Measurements from ENCODE around the gene ZW10. TPM values are rescaled to one million over a fixed set of nuclear protein-coding genes. Genes with fewer than 3 reads are reported as not detected.

ZW10 gene
- total RNA-seq, 1 donor from 2014 or later, result 35.7 TPM

- H3F3A ChIP-seq (ENCODE audit: low read depth), result no peaks in the 10 kb centered on the region
- no peaks in the 10 kb centered on the region for H3K79me2 ChIP-seq (ENCODE audit: low read depth)
- H3K36me3 ChIP-seq, result no peaks in the 10 kb centered on the region
- no peak overlapping the region for H2AFZ ChIP-seq (replicated peaks)
- H3K27ac Mint-ChIP-seq, result no peak overlapping the region
- no peak overlapping the region for H3K4me3 ChIP-seq
- TF ChIP-seq EZH2phosphoT487 (IDR thresholded peaks at IDR 0.05), result no peak
- TF ChIP-seq EZH2 (IDR thresholded peaks at IDR 0.05), result no peak
- TF ChIP-seq CTCF (IDR thresholded peaks at IDR 0.05), result peak; percentile 79
- H3K4me2 ChIP-seq, result no peak overlapping the region
- H3K4me1 ChIP-seq, result no peaks in the 10 kb centered on the region
- H3K27me3 ChIP-seq, result no peaks in the 10 kb centered on the region
- no peak overlapping the region for H3K9ac ChIP-seq
- H3K9me3 Mint-ChIP-seq, result no peaks in the 10 kb centered on the region
- H3K9me3 ChIP-seq (ENCODE audit: low read depth), result no peaks in the 10 kb centered on the region
- H3K27ac ChIP-seq, result no peak overlapping the region
- no peaks in the 10 kb centered on the region for H3K4me1 Mint-ChIP-seq
- peak; percentile 80 for DNase-seq (ENCODE audit: low spot score)
- H4K20me1 ChIP-seq (ENCODE audit: low read depth), result no peaks in the 10 kb centered on the region
- no peaks in the 10 kb centered on the region for H3K27me3 Mint-ChIP-seq (ENCODE audit: insufficient read depth, low read depth)
- H3K4me3 Mint-ChIP-seq, result no peak overlapping the region
- peaks cover 44% of the 10 kb centered on the region for H3K36me3 Mint-ChIP-seq
Observed at GRCh38 chr11:113806406-113806805, 32.9 kb upstream of the ZW10 start.

- Histone ChIP-seq H3K79me2 (ENCODE audit: low read depth) (no peaks in the 10 kb centered on the region), H3K9ac (no peak overlapping the region), H3K4me1 (no peaks in the 10 kb centered on the region), H3F3A (ENCODE audit: low read depth) (no peaks in the 10 kb centered on the region), H3K27ac (no peak overlapping the region), H3K4me3 (no peak overlapping the region), H2AFZ (replicated peaks) (no peak overlapping the region), H3K36me3 (no peaks in the 10 kb centered on the region), H3K4me2 (no peak overlapping the region), H4K20me1 (ENCODE audit: low read depth) (no peaks in the 10 kb centered on the region), H3K9me3 (ENCODE audit: low read depth) (no peaks in the 10 kb centered on the region), H3K27me3 (no peaks in the 10 kb centered on the region)
- Mint-ChIP-seq H3K27me3 (ENCODE audit: insufficient read depth, low read depth) (no peaks in the 10 kb centered on the region), H3K4me3 (no peak overlapping the region), H3K36me3 (peaks cover 44% of the 10 kb centered on the region), H3K9me3 (no peaks in the 10 kb centered on the region), H3K27ac (no peak overlapping the region), H3K4me1 (no peaks in the 10 kb centered on the region)
- TF ChIP-seq EZH2phosphoT487 (IDR thresholded peaks at IDR 0.05), result no peak
- no peak for TF ChIP-seq CTCF (IDR thresholded peaks at IDR 0.05)
- TF ChIP-seq EZH2 (IDR thresholded peaks at IDR 0.05), result no peak
- DNase-seq (ENCODE audit: low spot score), result no peak
Observed at GRCh38 chr11:113805640-113806039, 32.1 kb upstream of the ZW10 start.

- peaks cover 42% of the 10 kb centered on the region for H3K36me3 Mint-ChIP-seq
- Histone ChIP-seq H3K4me3 (no peak overlapping the region), H3K9ac (no peak overlapping the region), H3K4me1 (no peaks in the 10 kb centered on the region), H3K9me3 (ENCODE audit: low read depth) (no peaks in the 10 kb centered on the region), H3K27ac (no peak overlapping the region), H3K4me2 (no peak overlapping the region), H3K27me3 (no peaks in the 10 kb centered on the region), H3K36me3 (no peaks in the 10 kb centered on the region), H2AFZ (replicated peaks) (no peak overlapping the region), H4K20me1 (ENCODE audit: low read depth) (no peaks in the 10 kb centered on the region), H3K79me2 (ENCODE audit: low read depth) (no peaks in the 10 kb centered on the region), H3F3A (ENCODE audit: low read depth) (no peaks in the 10 kb centered on the region)
- no peaks in the 10 kb centered on the region for H3K4me1 Mint-ChIP-seq
- no peaks in the 10 kb centered on the region for H3K27me3 Mint-ChIP-seq (ENCODE audit: insufficient read depth, low read depth)
- TF ChIP-seq CTCF (IDR thresholded peaks at IDR 0.05) (no peak), EZH2phosphoT487 (IDR thresholded peaks at IDR 0.05) (no peak), EZH2 (IDR thresholded peaks at IDR 0.05) (no peak)
- no peaks in the 10 kb centered on the region for H3K9me3 Mint-ChIP-seq
- no peak overlapping the region for H3K27ac Mint-ChIP-seq
- H3K4me3 Mint-ChIP-seq, result no peak overlapping the region
- DNase-seq (ENCODE audit: low spot score), result no peak
Observed at GRCh38 chr11:113802621-113803020, 29.1 kb upstream of the ZW10 start.
